ENCODE data around the gene ATP2A2.
A peak's percentile ranks its signal among the peaks of the same experiment; 100 is the strongest.

Gene ATP2A2

GRCh38 chr12:110280779-110281548, at the start of gene ATP2A2:
Gene ATP2A2, plus strand, starts transcription at chr12:110281247. Its CDS starts 543 bp downstream, at chr12:110281790.
- no peak for TF ChIP-seq CTCF (IDR thresholded peaks at IDR 0.05)
- peaks cover 12% of the 10 kb centered on the region for H3K4me1 ChIP-seq
- peak within 1 kb of the TSS; percentile 81 for H3K4me3 ChIP-seq (ENCODE audit: low read depth, low read length)
- no peaks in the 10 kb centered on the region for H3K36me3 ChIP-seq (ENCODE audit: control insufficient read depth, insufficient read depth, low read length)
- H3K27ac ChIP-seq = peak within 1 kb of the TSS; percentile 90
- H3K27me3 ChIP-seq (ENCODE audit: control insufficient read depth, insufficient read depth, low read length) = no peaks in the 10 kb centered on the region
- no peaks in the 10 kb centered on the region for H3K9me3 ChIP-seq (ENCODE audit: control insufficient read depth, low read length)
- H3K79me2 ChIP-seq = peaks cover 18% of the 10 kb centered on the region
- peak within 1 kb of the TSS; percentile 96 for H2AFZ ChIP-seq
- peak within 1 kb of the TSS; percentile 95 for H3K4me2 ChIP-seq (ENCODE audit: low read length)
- peak within 1 kb of the TSS; percentile 82 for H3K9ac ChIP-seq

GRCh38 chr12:110233212-110233903, 47.7 kb upstream of the ATP2A2 start:
- H3K36me3 ChIP-seq (ENCODE audit: control insufficient read depth, insufficient read depth, low read length) = no peaks in the 10 kb centered on the region
- H3K9ac ChIP-seq = no peak overlapping the region
- no peaks in the 10 kb centered on the region for H3K27me3 ChIP-seq (ENCODE audit: control insufficient read depth, insufficient read depth, low read length)
- H2AFZ ChIP-seq = no peak overlapping the region
- no peak for TF ChIP-seq CTCF (IDR thresholded peaks at IDR 0.05)
- no peaks in the 10 kb centered on the region for H3K79me2 ChIP-seq
- no peak overlapping the region for H3K4me3 ChIP-seq (ENCODE audit: low read depth, low read length)
- H3K4me2 ChIP-seq (ENCODE audit: low read length) = no peak overlapping the region
- no peaks in the 10 kb centered on the region for H3K4me1 ChIP-seq
- H3K27ac ChIP-seq = no peak overlapping the region
- H3K9me3 ChIP-seq (ENCODE audit: control insufficient read depth, low read length) = no peaks in the 10 kb centered on the region

DNA sequence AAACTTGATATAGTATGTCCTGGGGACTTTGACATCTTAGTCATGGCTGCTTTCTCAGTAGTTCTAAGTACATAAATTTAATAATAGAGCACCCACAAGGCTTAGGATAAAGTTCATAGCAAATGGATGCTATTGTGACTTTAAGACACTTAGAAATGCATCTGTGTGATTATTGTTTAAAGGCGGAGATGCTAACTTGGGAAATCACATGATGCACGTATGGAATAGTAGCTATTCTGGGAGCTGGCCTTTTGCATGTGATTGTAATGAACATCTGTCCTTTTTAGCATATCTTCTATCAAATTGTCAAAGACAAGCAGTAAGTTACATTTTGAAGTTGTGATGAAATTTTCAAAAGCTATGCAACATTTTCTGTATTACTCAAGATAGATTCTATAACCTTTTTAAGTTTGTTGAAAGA, 46.7 kb upstream of the ATP2A2 start:
- no peak overlapping the region for H3K4me2 ChIP-seq (ENCODE audit: low read length)
- no peaks in the 10 kb centered on the region for H3K36me3 ChIP-seq (ENCODE audit: control insufficient read depth, insufficient read depth, low read length)
- no peak overlapping the region for H2AFZ ChIP-seq
- H3K79me2 ChIP-seq = no peaks in the 10 kb centered on the region
- H3K27ac ChIP-seq = no peak overlapping the region
- no peaks in the 10 kb centered on the region for H3K9me3 ChIP-seq (ENCODE audit: control insufficient read depth, low read length)
- H3K9ac ChIP-seq = no peak overlapping the region
- H3K27me3 ChIP-seq (ENCODE audit: control insufficient read depth, insufficient read depth, low read length) = no peaks in the 10 kb centered on the region
- H3K4me3 ChIP-seq (ENCODE audit: low read depth, low read length) = no peak overlapping the region
- no peaks in the 10 kb centered on the region for H3K4me1 ChIP-seq
- TF ChIP-seq CTCF (IDR thresholded peaks at IDR 0.05) = no peak

- H3K27ac ChIP-seq = no peak overlapping the region
- no peak overlapping the region for H3K4me3 ChIP-seq (ENCODE audit: low read depth, low read length)
- TF ChIP-seq CTCF (IDR thresholded peaks at IDR 0.05) = no peak
Observed at GRCh38 chr12:110234755-110235154, 46.3 kb upstream of the ATP2A2 start.

More at GRCh38 chr12:110234755-110235154, 46.3 kb upstream of the ATP2A2 start:
- no peaks in the 10 kb centered on the region for H3K4me1 ChIP-seq
- no peak overlapping the region for H3K4me2 ChIP-seq (ENCODE audit: low read length)
- H3K36me3 ChIP-seq (ENCODE audit: control insufficient read depth, insufficient read depth, low read length) = no peaks in the 10 kb centered on the region
- H3K79me2 ChIP-seq = no peaks in the 10 kb centered on the region
- H3K9ac ChIP-seq = no peak overlapping the region
- no peaks in the 10 kb centered on the region for H3K9me3 ChIP-seq (ENCODE audit: control insufficient read depth, low read length)
- no peak overlapping the region for H2AFZ ChIP-seq
- no peaks in the 10 kb centered on the region for H3K27me3 ChIP-seq (ENCODE audit: control insufficient read depth, insufficient read depth, low read length)
